ENCODE results near the gene INPP5E.

- TF ChIP-seq CTCF (IDR thresholded peaks at IDR 0.05) (no peak), POLR2A (IDR thresholded peaks at IDR 0.05) (no peak)
Measured at GRCh38 chr9:136411378-136411777, 28.3 kb downstream of the INPP5E start.

All from adrenal gland (tissue), 5 donors.